Sigmoid colon (tissue), 4 donors: ENCODE results near the gene ADSS1.

Experiments
- EP300 ChIP-seq, 4 donors: sonication (generic); formaldehyde crosslinking; IDR thresholded peaks; one replicate each; pipeline ENCODE4 v1.6.1; 2017; ENCODE audit warnings: antibody characterized with exemption in 4 of 4
- POLR2A ChIP-seq, 2 donors: fragments of 450-650 bp; IDR thresholded peaks; one replicate each; pipeline ENCODE4 v1.6.1; 2016; ENCODE audit warnings: antibody characterized with exemption in 2 of 2, mild to moderate bottlenecking in 2 of 2, moderate library complexity in 2 of 2
- POLR2AphosphoS5 ChIP-seq, 4 donors: sonication (generic); formaldehyde crosslinking; IDR thresholded peaks; one replicate each; pipeline ENCODE4 v1.6.1; 2017; ENCODE audit warnings: antibody characterized with exemption in 4 of 4
- TF ChIP-seq, protein P1 (sequence below), 4 experiments: fragments of 450-650 bp in 3 of 4; fragments of 200-600 bp in 1 of 4; IDR thresholded peaks; one replicate each; pipeline ENCODE4 v1.5.1; 2016 to 2019; ENCODE audit warnings: antibody characterized with exemption in 4 of 4, mild to moderate bottlenecking in 3 of 4, moderate library complexity in 2 of 4

DNA sequence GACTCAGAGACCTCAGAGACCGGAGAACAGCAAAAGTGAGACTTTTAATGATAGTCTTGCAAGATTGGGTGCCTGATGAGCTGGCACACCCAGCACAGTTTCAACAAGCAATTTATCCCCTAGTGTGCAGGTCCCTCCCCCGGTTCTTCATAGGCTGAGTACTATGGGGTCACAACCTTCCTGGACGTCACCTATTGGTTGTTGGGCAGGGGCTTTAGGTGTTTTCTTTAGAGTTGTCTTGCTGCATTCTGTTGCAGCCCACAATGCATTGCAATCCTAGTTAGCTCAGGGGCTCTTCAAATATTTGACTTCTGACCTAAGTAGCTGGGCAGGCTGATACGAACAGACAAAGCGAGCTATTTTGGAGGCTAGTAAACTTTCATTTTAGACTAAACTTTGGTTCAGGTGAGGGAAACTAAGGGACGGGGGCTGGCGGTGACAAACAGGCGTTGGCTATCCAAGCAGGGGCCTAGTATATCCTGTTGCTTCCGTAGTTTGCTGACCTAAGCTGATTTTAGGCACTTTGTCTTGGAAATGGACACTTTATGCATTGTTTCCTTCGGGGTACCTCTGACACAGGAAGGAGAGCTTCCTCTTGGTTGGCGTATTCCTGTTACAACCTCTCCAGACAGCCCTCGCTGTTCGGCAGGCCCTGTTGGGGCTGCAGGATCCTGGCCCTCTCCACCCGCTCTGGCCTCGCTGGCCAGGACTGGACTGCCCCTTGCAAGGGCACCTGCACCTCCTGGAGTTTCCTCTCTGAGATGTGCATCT is 43.0 kb downstream of the ADSS1 start:
- TF ChIP-seq, protein P1, sequence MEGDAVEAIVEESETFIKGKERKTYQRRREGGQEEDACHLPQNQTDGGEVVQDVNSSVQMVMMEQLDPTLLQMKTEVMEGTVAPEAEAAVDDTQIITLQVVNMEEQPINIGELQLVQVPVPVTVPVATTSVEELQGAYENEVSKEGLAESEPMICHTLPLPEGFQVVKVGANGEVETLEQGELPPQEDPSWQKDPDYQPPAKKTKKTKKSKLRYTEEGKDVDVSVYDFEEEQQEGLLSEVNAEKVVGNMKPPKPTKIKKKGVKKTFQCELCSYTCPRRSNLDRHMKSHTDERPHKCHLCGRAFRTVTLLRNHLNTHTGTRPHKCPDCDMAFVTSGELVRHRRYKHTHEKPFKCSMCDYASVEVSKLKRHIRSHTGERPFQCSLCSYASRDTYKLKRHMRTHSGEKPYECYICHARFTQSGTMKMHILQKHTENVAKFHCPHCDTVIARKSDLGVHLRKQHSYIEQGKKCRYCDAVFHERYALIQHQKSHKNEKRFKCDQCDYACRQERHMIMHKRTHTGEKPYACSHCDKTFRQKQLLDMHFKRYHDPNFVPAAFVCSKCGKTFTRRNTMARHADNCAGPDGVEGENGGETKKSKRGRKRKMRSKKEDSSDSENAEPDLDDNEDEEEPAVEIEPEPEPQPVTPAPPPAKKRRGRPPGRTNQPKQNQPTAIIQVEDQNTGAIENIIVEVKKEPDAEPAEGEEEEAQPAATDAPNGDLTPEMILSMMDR (IDR thresholded peaks at IDR 0.05): no peak
- TF ChIP-seq POLR2A (IDR thresholded peaks at IDR 0.05) (no peak), POLR2AphosphoS5 (IDR thresholded peaks at IDR 0.05) (no peak), EP300 (IDR thresholded peaks at IDR 0.05) (no peak)
